Measurements from ENCODE around the gene MPHOSPH8.
"Not testable (repeated sequence)": the region's sequence is repeated elsewhere in the genome, so short reads cannot be mapped to it uniquely, and the experiment has no call there.

DNA sequence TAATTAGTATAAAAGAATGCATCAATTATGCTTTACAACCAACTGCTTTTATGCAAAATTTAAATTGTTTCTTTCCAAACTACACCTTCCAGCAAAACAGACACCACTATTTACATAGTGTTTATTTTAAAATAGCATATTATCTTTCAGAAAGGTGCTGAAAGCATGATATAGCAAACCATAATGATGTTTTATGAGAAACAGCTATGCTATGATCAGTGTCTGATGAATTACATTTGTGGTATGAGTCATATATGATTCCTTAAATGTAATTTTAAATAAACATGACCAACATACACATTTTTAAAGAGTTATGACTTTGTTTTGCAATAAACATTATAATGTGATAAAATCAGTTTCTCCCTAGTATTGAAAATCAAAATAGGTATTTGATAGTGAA is 68.2 kb downstream of the MPHOSPH8 start:
- TF ChIP-seq, protein P1, sequence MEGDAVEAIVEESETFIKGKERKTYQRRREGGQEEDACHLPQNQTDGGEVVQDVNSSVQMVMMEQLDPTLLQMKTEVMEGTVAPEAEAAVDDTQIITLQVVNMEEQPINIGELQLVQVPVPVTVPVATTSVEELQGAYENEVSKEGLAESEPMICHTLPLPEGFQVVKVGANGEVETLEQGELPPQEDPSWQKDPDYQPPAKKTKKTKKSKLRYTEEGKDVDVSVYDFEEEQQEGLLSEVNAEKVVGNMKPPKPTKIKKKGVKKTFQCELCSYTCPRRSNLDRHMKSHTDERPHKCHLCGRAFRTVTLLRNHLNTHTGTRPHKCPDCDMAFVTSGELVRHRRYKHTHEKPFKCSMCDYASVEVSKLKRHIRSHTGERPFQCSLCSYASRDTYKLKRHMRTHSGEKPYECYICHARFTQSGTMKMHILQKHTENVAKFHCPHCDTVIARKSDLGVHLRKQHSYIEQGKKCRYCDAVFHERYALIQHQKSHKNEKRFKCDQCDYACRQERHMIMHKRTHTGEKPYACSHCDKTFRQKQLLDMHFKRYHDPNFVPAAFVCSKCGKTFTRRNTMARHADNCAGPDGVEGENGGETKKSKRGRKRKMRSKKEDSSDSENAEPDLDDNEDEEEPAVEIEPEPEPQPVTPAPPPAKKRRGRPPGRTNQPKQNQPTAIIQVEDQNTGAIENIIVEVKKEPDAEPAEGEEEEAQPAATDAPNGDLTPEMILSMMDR (IDR thresholded peaks at IDR 0.05) = not testable (repeated sequence)
- TF ChIP-seq ZFX (IDR thresholded peaks at IDR 0.05; ENCODE audit: borderline replicate concordance) = not testable (repeated sequence)
